Measurements from ENCODE around the gene MMD.

DNA sequence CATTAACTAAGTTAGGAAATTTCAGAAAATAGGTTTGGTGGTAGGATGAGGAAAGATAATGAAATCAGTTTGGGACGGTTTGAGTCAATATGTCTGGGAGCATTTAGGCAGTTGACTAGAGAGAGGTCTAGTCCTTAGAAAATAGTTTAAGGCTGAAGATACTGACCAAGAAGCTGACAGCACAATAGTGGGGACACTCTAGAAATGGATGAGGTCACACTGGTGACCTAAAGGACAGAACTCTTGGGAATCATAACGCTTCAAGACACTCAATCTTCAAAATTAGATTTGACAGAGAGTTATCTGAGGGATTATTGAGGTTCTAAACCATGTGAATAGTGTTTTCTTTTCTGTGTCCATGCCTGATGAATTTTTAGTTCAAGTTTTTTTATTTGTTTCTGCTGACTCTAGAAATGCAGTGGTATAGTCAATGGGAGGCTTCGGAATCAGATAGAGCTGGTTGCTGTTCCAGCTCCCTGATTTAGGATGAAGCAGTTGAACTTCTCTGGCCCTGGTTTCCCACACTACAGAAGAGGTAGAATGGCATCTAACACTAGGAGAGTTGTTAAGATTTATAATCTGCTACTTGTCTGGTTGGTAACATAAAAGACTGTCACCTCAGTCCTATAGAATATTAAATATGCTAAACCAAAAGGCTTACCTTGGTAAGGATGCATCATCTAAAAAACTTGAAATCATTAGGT, 29.7 kb downstream of the MMD start:
- TF ChIP-seq, protein P1, sequence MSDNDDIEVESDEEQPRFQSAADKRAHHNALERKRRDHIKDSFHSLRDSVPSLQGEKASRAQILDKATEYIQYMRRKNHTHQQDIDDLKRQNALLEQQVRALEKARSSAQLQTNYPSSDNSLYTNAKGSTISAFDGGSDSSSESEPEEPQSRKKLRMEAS (IDR thresholded peaks at IDR 0.05): no peak
- TF ChIP-seq ZBTB7A (IDR thresholded peaks at IDR 0.05; ENCODE audit: low read depth) (no peak), TAF1 (IDR thresholded peaks at IDR 0.05; ENCODE audit: low read depth) (no peak)
